H1 (cell line): ENCODE results near the gene GBF1. TPM values are rescaled to one million over a fixed set of nuclear protein-coding genes. Genes with fewer than 3 reads are reported as not detected.
A peak's percentile ranks its signal among the peaks of the same experiment; 100 is the strongest.

Experiments used
- CTCF ChIA-PET: fragments of 300-600 bp; sonication (Branson Sonifier 250); formaldehyde crosslinking; loops from one replicate; lab custom pipeline; 2021; ENCODE audit not compliant: partially characterized antibody; lab: Charles Lee
- POLR2A ChIA-PET: fragments of 300-600 bp; sonication (Branson Sonifier 250); formaldehyde crosslinking; loops from one replicate; lab custom pipeline; 2021; ENCODE audit warnings: inconsistent platforms; ENCODE audit not compliant: partially characterized antibody; lab: Charles Lee
- DNase-seq, 2 experiments: peaks; one replicate each; pipeline versions ENCODE4 v3.0.0 to v3.0.0-alpha.2; 2010 to 2022; ENCODE audit warnings: low spot score in 2 of 2, low read depth in 1 of 2, mixed read lengths in 1 of 2
- FAIRE-seq: peaks from 2 replicates; lab custom pipeline; 2011; peaks lifted over from hg19 to GRCh38; lab: Jason Lieb, UNC
- H2AFZ ChIP-seq: 2 replicates; pipeline ENCODE4 v1.8.1; 2012; ENCODE audit warnings: low read length, inconsistent platforms
- H2AK5ac ChIP-seq: 2 replicates; pipeline ENCODE4 v1.6.1; 2013; ENCODE audit warnings: low read depth, low read length
- H2BK120ac ChIP-seq: replicated peaks from 2 replicates; pipeline ENCODE3; 2013; ENCODE audit warnings: low read depth, low read length, inconsistent platforms
- H2BK12ac ChIP-seq: 2 replicates; pipeline ENCODE4 v1.6.1; 2013; ENCODE audit warnings: low read depth, low read length
- H2BK15ac ChIP-seq: 2 replicates; pipeline ENCODE4 v1.6.1; 2013; ENCODE audit warnings: low read length
- H2BK20ac ChIP-seq: 2 replicates; pipeline ENCODE4 v1.6.1; 2013; ENCODE audit warnings: low read length
- H2BK5ac ChIP-seq: 2 replicates; pipeline ENCODE4 v1.6.1; 2013; ENCODE audit warnings: low read depth, low read length
- H3K14ac ChIP-seq: 2 replicates; pipeline ENCODE4 v1.6.1; 2013; ENCODE audit warnings: inconsistent platforms; ENCODE audit not compliant: insufficient read length
- H3K18ac ChIP-seq: 2 replicates; pipeline ENCODE4 v1.6.1; 2013; ENCODE audit warnings: low read length; ENCODE audit errors: extremely low read depth
- H3K23ac ChIP-seq: 2 replicates; pipeline ENCODE4 v1.6.1; 2013; ENCODE audit warnings: inconsistent platforms; ENCODE audit not compliant: insufficient read length
- H3K23me2 ChIP-seq: 2 replicates; pipeline ENCODE4 v1.6.1; 2013; ENCODE audit warnings: low read depth, low read length
- H3K27ac ChIP-seq: 2 replicates; pipeline ENCODE4 v1.6.1; 2011; ENCODE audit warnings: low read depth, low read length, inconsistent platforms
- H3K27me3 ChIP-seq, 4 experiments: replicated peaks in 1 of 4; 1 replicate in 1 of 4; 2 replicates in 3 of 4; pipeline versions ENCODE4 v1.6.1 to v1.8.1; 2011 to 2013; ENCODE audit warnings: low read length in 3 of 4, mild to moderate bottlenecking in 3 of 4, inconsistent platforms in 2 of 4, mixed read lengths in 2 of 4, moderate library complexity in 1 of 4; ENCODE audit not compliant: control insufficient read depth in 3 of 4, insufficient read depth in 3 of 4; ENCODE audit errors: extremely low read depth in 1 of 4
- H3K36me3 ChIP-seq, 4 experiments: 2 replicates each; pipeline versions ENCODE4 v1.6.1 to v1.8.1; 2011 to 2013; ENCODE audit warnings: mild to moderate bottlenecking in 4 of 4, low read length in 3 of 4, moderate library complexity in 2 of 4, control low read depth in 1 of 4, inconsistent platforms in 1 of 4; ENCODE audit not compliant: insufficient read depth in 4 of 4, control insufficient read depth in 2 of 4
- H3K4ac ChIP-seq: replicated peaks from 2 replicates; pipeline ENCODE3; 2013; ENCODE audit warnings: low read length, low read depth, mixed read lengths, inconsistent platforms; ENCODE audit not compliant: insufficient read length
- H3K4me1 ChIP-seq, 4 experiments: replicated peaks in 1 of 4; 1 replicate in 1 of 4; 2 replicates in 3 of 4; pipeline versions ENCODE4 v1.6.1 to v1.8.1; 2011 to 2013; ENCODE audit warnings: low read length in 3 of 4, inconsistent platforms in 2 of 4, mixed read lengths in 1 of 4; ENCODE audit not compliant: insufficient read depth in 4 of 4, control insufficient read depth in 3 of 4
- H3K4me2 ChIP-seq, 2 experiments: 2 replicates each; pipeline versions ENCODE4 v1.6.1 to v1.8.1; 2011 to 2013; ENCODE audit warnings: low read depth in 2 of 2, low read length in 2 of 2, control low read depth in 1 of 2, inconsistent platforms in 1 of 2, mild to moderate bottlenecking in 1 of 2; ENCODE audit not compliant: insufficient read depth in 1 of 2
- H3K4me3 ChIP-seq, 4 experiments: fragments of 200-600, 300-600 bp in 1 of 4; sonication (generic), shearing (Covaris generic), sonication (Bioruptor Twin) in 1 of 4; 2 replicates each; pipeline versions ENCODE4 v1.5.1 to v1.8.1; 2011 to 2016; ENCODE audit warnings: low read length in 4 of 4, low read depth in 3 of 4, control low read depth in 2 of 4, inconsistent platforms in 2 of 4, mild to moderate bottlenecking in 2 of 4, mixed read lengths in 1 of 4, moderate library complexity in 1 of 4; ENCODE audit not compliant: insufficient read depth in 2 of 4; ENCODE audit errors: extremely low read depth in 1 of 4
- H3K56ac ChIP-seq: replicated peaks from 2 replicates; pipeline ENCODE3; 2013; ENCODE audit warnings: low read depth, mild to moderate bottlenecking, mixed read lengths, low read length, inconsistent platforms; ENCODE audit not compliant: insufficient read length
- H3K79me1 ChIP-seq: 2 replicates; pipeline ENCODE4 v1.6.1; 2013; ENCODE audit warnings: low read depth, low read length, control low read depth
- H3K79me2 ChIP-seq, 2 experiments: 2 replicates each; pipeline versions ENCODE4 v1.6.1 to v1.8.1; 2012 to 2013; ENCODE audit warnings: low read length in 2 of 2, mild to moderate bottlenecking in 2 of 2, inconsistent platforms in 1 of 2; ENCODE audit not compliant: insufficient read depth in 2 of 2, control insufficient read depth in 1 of 2
- H3K9ac ChIP-seq, 4 experiments: replicated peaks in 1 of 4; 1 replicate in 1 of 4; 2 replicates in 3 of 4; pipeline versions ENCODE4 v1.6.1 to v1.8.1; 2011 to 2013; ENCODE audit warnings: low read depth in 3 of 4, low read length in 3 of 4, control low read depth in 2 of 4, mild to moderate bottlenecking in 2 of 4, moderate library complexity in 2 of 4, inconsistent platforms in 1 of 4; ENCODE audit errors: extremely low read depth in 1 of 4
- H3K9me3 ChIP-seq, 2 experiments: 2 replicates each; pipeline versions ENCODE4 v1.6.1 to v1.8.1; 2012 to 2013; ENCODE audit warnings: mild to moderate bottlenecking in 2 of 2, moderate library complexity in 2 of 2, control low read depth in 1 of 2, inconsistent platforms in 1 of 2, low read depth in 1 of 2, low read length in 1 of 2, mixed read lengths in 1 of 2; ENCODE audit not compliant: insufficient read depth in 2 of 2
- H4K20me1 ChIP-seq, 2 experiments: replicated peaks in 1 of 2; 2 replicates each; pipeline versions ENCODE3 to v1.8.1; 2011 to 2013; ENCODE audit warnings: inconsistent platforms in 2 of 2, low read length in 2 of 2, mild to moderate bottlenecking in 1 of 2; ENCODE audit not compliant: insufficient read depth in 2 of 2, control insufficient read depth in 1 of 2
- H4K5ac ChIP-seq: 2 replicates; pipeline ENCODE4 v1.6.1; 2013; ENCODE audit warnings: low read length, low read depth, mixed read lengths, inconsistent platforms; ENCODE audit not compliant: insufficient read length
- H4K8ac ChIP-seq: 2 replicates; pipeline ENCODE4 v1.8.0; 2013; ENCODE audit warnings: mild to moderate bottlenecking, moderate library complexity, low read length, inconsistent platforms; ENCODE audit not compliant: insufficient read depth; ENCODE audit errors: extremely low read depth
- H4K91ac ChIP-seq: replicated peaks from 2 replicates; pipeline ENCODE3; 2013; ENCODE audit warnings: low read length, mixed read lengths, inconsistent platforms; ENCODE audit not compliant: insufficient read length
- EZH2 ChIP-seq: fragments of 200-600 bp; sonication (generic); IDR thresholded peaks from 2 replicates; pipeline ENCODE4 v1.7.1; 2012; ENCODE audit warnings: low read depth, mild to moderate bottlenecking, moderate library complexity, low read length, inconsistent platforms; ENCODE audit not compliant: severe bottlenecking
- PHF8 ChIP-seq: fragments of 200-600 bp; sonication (generic); conservative IDR thresholded peaks from 2 replicates; pipeline ENCODE4 v1.7.1; 2012; ENCODE audit warnings: low read depth, mild to moderate bottlenecking, inconsistent platforms, low read length, moderate library complexity
- WGBS, 2 experiments: shearing (Covaris generic) in 1 of 2; methylation state at CpG; one replicate each; pipeline versions ENCODE4 v1.1.6 to v1.1.7; 2013 to 2015; ENCODE audit warnings: low lambda C conversion rate in 2 of 2, mixed read lengths in 2 of 2, inconsistent platforms in 1 of 2, low coverage in 1 of 2, missing lambda C conversion rate in 1 of 2; ENCODE audit not compliant: insufficient replicate concordance in 2 of 2, insufficient coverage in 1 of 2, insufficient read length in 1 of 2; ENCODE audit errors: extremely low coverage in 1 of 2, missing lambda C conversion rate in 1 of 2; 5-methylcytosine and 5-hydroxymethylcytosine counted together
- polyA plus RNA-seq, 7 experiments: library from polyadenylated mRNA; depleted of rRNA in 3 of 7; stranded (reverse) in 5 of 7; unstranded in 2 of 7; fragments of >200 nt in 5 of 7; fragments of 200-250 nt in 2 of 7; gene quantifications; 1 replicate in 5 of 7; 2 replicates in 1 of 7; 4 replicates in 1 of 7; pipeline versions ENCODE4 v1.2.1 to v1.2.3, GENCODE V29; 2011 to 2013; ENCODE audit warnings: missing spikeins in 2 of 7, mixed read lengths in 2 of 7
- total RNA-seq: library from RNA; stranded (reverse); fragmentation: NEBNext Ultra II Directional; extraction: Animal tissue kit (Norgen Biotek cat#: 25700); gene quantifications from 2 replicates; pipeline ENCODE4 v1.2.1, GENCODE V29; 2021

Gene GBF1
- total and polyA plus RNA-seq, 2 of the 8 experiments (the other 6 are each of a cell fraction or from before 2014, with no cell fraction given) = 11.0 to 25.5 TPM

DNA sequence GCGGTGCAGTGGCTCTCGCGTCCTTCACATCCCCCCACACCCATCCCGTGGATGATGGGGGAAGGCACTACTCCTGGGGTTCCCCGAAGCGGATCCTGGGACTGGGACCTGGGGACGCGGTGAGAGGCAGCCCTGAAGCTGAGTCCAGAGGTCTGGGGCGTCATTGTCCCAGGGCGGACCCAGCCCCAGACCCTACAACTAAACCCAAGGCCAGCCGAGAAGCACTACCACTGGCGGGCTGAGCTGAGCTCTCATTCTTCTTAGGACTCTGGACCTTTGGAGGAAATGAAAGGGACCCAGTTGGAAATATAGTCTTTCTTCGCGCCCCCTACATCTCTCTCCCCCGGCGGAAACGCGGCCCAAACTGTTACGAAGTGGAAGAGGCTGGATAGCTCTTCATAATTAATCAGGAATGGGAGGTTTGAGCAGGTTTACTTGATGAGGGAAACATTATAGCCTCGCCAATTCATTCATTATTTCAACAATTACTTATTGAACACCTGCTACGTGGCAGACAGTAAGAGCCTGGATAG, 174.9 kb downstream of the GBF1 start:
- H3K23ac ChIP-seq = no peak overlapping the region
- CTCF ChIA-PET = interaction anchor here (0.6 to 9.5 kb wide), 19 partner anchors 10 to 1676 kb away, joined by 3 to 78 read pairs (median 7); partner anchors contain the start of genes C10orf95 and CUEDC2
- H3K79me1 ChIP-seq = no peaks in the 10 kb centered on the region
- H2BK20ac ChIP-seq = no peak overlapping the region
- no peak overlapping the region for H2BK120ac ChIP-seq
- peaks cover 5 to 9% of the 10 kb centered on the region in 2 experiments for H4K20me1 ChIP-seq
- H4K5ac ChIP-seq = no peak overlapping the region
- H2BK5ac ChIP-seq = no peak overlapping the region; the same call in 1 of the 2 replicates
- no peak overlapping the region for H2AK5ac ChIP-seq
- H3K9me3 ChIP-seq = no peaks in the 10 kb centered on the region
- H3K27ac ChIP-seq = no peak overlapping the region
- no peak overlapping the region for H2BK12ac ChIP-seq
- H4K91ac ChIP-seq = peak overlapping the region; percentile 5
- no peaks in the 10 kb centered on the region for H3K27me3 ChIP-seq
- peaks cover 0 to 25% (median 10%) of the 10 kb centered on the region in 4 experiments; a peak in 5 of 7 replicates for H3K4me1 ChIP-seq
- 0 out of 8 replicates have a peak, but pooled peaks cover 0 to 3% (median 0%) of the 10 kb centered on the region in 4 experiments for H3K36me3 ChIP-seq
- POLR2A ChIA-PET = interaction anchor here (0.6 to 7.9 kb wide), 14 partner anchors 9 to 269 kb away, joined by 3 to 56 read pairs (median 14); partner anchors contain the start of genes C10orf95, CUEDC2 and NFKB2
- no peak for DNase-seq
- H3K18ac ChIP-seq = no peak overlapping the region
- H3K9ac ChIP-seq = no peak overlapping the region; a peak in 1 of 7 replicates
- peak overlapping the region; percentile 88 to 100 for H3K4me2 ChIP-seq
- no peak overlapping the region for H2BK15ac ChIP-seq
- peak overlapping the region; percentile 74 to 92 (median 80) for H3K4me3 ChIP-seq
- H3K4ac ChIP-seq = peak overlapping the region; percentile 50
- peak overlapping the region; percentile 19 for H3K56ac ChIP-seq
- no peaks in the 10 kb centered on the region for H3K79me2 ChIP-seq
- no peak overlapping the region for H4K8ac ChIP-seq
- no peak for TF ChIP-seq PHF8
- peak; percentile 29 for TF ChIP-seq EZH2
- no peak overlapping the region for H3K14ac ChIP-seq
- peak overlapping the region; percentile 77; the same call in 1 of the 2 replicates for H2AFZ ChIP-seq
- 1% methylated on average over 21 of the region's 21 CpGs; no CpG with 5 or more reads in 1 of the 2 experiments for WGBS, 2 experiments
- H3K23me2 ChIP-seq = peaks cover 32% of the 10 kb centered on the region
- no peak for FAIRE-seq
